Epithelial cell of proximal tubule (primary cell): ENCODE measurements around the gene SLC22A24. TPM values are rescaled to one million over a fixed set of nuclear protein-coding genes. Genes with fewer than 3 reads are reported as not detected.
"Not testable (repeated sequence)": the region's sequence is repeated elsewhere in the genome, so short reads cannot be mapped to it uniquely, and the experiment has no call there.

Experiments
- DNase-seq: peaks from one replicate; pipeline ENCODE4 v3.0.0-alpha.2; 2011; ENCODE audit warnings: low read depth
- H3K4me3 ChIP-seq: 2 replicates; pipeline ENCODE4 v1.5.1; 2011; ENCODE audit warnings: low read depth, mild to moderate bottlenecking, low read length
- CTCF ChIP-seq: conservative IDR thresholded peaks from 2 replicates; pipeline ENCODE4 v1.5.1; 2012; ENCODE audit warnings: low read depth, mild to moderate bottlenecking, low read length
- total RNA-seq: library from RNA; depleted of rRNA; stranded (reverse); fragments of >200 nt; gene quantifications from 2 replicates; pipeline ENCODE4 v1.2.3, GENCODE V29; 2015

Gene SLC22A24
- total RNA-seq, 1 donor from 2014 or later: not detected

GRCh38 chr11:63142459-63142858 is 1.6 kb downstream of the SLC22A24 start:
- no peak for TF ChIP-seq CTCF
- DNase-seq: peak; percentile 6

DNA sequence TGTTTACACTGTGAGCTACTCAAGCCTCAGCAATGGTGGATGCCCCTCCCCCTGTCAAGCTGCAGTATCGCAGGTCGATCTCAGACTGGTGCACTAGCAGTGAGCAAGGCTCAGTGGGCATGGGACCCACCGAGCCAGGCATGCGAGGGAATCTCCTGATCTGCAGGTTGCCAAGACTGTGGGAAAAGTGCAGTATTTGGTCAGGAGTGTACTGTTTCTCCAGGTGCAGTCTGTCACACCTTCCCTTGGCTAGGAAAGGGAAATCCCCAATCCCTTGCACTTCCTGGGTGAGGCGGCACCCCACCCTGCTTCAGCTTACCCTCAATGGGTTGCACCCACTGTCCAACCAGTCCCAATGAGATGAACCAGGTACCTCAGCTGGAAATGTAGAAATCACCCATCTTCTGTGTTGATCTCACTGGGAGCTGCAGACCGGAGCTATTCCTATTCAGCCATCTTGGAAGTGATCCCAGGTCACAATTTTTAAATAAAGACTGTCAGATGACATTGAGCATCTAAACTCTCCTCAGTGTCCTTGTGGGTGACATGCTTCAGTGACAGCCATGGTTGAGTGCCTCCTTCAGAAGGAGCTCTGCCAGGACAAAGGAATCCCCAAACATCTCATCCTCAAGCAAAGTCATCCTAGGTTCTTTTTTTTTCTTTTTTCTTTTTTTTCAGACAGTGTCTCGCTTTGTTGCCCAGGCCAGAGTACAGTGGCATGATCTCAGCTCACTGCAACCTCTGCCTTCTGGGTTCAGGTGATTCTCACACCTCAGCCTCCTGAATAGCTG is 10.8 kb downstream of the SLC22A24 start:
- DNase-seq: peak; percentile 7
- no peak overlapping the region for H3K4me3 ChIP-seq
- no peak for TF ChIP-seq CTCF

More at GRCh38 chr11:63142459-63142858, 1.6 kb downstream of the SLC22A24 start:
- H3K4me3 ChIP-seq: no peak overlapping the region

DNA sequence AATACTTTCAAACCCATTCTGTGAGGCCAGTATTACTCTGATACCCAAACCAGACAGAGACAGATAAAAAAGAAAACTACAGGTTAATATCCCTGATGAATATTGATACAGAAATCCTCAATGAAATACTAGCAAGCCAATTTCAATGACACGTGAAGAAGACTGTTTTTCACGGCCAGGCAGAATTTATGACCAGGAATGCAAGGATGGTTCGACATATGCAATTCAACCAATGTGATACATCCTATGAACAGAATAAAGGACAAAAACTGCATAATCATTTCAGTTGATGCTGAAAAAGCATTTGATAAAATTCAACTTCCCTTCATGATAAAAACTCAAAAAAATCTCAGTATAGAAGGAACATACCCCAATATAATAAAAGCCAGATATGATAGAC is 44.5 kb downstream of the SLC22A24 start:
- DNase-seq: no peak
- no peak overlapping the region for H3K4me3 ChIP-seq
- TF ChIP-seq CTCF: no peak

DNA sequence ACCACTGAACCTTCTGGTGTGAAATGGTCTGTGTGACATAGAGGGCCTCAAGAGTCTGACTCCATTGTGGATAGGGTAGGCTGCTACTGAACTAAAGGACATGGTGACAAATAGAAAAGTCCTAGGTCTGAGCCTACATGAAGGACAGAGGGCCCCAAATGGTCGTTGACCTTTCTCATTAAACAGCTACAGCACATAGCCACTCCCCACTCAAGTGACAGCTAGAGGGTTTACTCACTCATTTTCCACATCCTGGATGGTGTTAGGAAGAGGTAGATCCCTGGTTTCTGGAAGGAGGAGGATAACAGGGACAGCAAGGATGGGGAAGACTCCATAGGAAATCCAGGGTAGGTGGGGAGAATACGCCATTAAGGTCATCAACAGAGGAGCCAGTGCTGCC is 63.3 kb downstream of the SLC22A24 start:
- no peak for TF ChIP-seq CTCF

DNA sequence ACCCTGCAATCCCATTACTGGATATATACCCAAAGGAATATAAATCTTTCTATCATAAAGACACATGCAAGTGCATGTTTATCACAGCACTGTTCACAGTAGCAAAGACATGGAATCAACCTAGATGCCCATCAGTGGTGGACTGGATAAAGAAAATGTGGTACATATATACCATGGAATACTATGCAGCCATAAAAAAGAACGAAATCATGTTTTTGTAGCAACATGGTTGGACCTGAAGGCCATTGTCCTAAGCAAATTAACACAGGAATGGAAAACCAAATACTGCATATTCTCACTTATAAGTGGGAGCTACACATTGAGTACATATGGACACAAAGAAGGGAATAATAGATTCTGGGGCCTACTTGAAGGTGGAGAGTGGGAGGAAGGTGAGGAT is 97.8 kb downstream of the SLC22A24 start:
- not testable (repeated sequence) for DNase-seq, H3K4me3 ChIP-seq

More for the DNA sequence above, 63.3 kb downstream of the SLC22A24 start:
- DNase-seq: no peak
- H3K4me3 ChIP-seq: no peak overlapping the region

DNA sequence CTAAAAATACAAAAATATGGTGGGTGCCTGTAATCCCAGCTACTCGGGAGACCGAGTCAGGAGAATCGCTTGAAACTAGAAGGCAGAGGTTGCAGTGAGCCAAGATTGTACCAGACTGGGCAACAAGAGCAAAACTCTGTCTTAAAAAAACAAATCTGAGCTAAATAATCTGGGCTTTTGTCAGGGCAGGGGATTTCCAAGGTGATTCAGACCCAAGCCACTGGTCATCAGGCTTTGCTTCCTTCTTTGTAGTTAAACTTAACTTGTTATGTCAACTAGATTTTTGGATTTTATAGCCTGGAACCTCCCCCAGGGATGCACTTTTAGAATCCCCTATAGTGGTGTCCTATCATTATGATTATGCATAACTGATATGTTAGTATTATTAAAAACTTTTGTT is 101.4 kb downstream of the SLC22A24 start:
- TF ChIP-seq CTCF: no peak
- DNase-seq: no peak
- no peak overlapping the region for H3K4me3 ChIP-seq

- DNase-seq: no peak
- no peak for TF ChIP-seq CTCF
- no peak overlapping the region for H3K4me3 ChIP-seq
Observed at GRCh38 chr11:63032457-63032856, 111.6 kb downstream of the SLC22A24 start.

Other genes starting within 250 kb of the SLC22A24 start
- not detected in 2 replicates for gene CHRM1, start 222.9 kb downstream of the SLC22A24 start, total RNA-seq
- not detected in 2 replicates for gene SLC22A6, start 159.3 kb downstream of the SLC22A24 start, total RNA-seq
- not detected in 2 replicates for gene SLC22A8, start 128.4 kb downstream of the SLC22A24 start, total RNA-seq
- gene SLC22A25, start 99.4 kb upstream of the SLC22A24 start, total RNA-seq: not detected in 2 replicates
- not detected in 2 replicates for gene SLC22A9, start 225.6 kb upstream of the SLC22A24 start, total RNA-seq